Hepatocyte (in vitro differentiated cells): ENCODE measurements around the gene PEMT. TPM values are rescaled to one million over a fixed set of nuclear protein-coding genes. Genes with fewer than 3 reads are reported as not detected.

Source experiments
- DNase-seq: peaks from one replicate; pipeline ENCODE4 v3.0.0-alpha.2; 2016; ENCODE audit warnings: low spot score
- H2AFZ ChIP-seq: fragments of 200-600 bp; sonication (generic); 2 replicates; pipeline ENCODE4 v1.6.0; 2016; ENCODE audit warnings: antibody characterized with exemption, mild to moderate bottlenecking
- H3K27ac ChIP-seq: fragments of 200-600 bp; sonication (generic); 2 replicates; pipeline ENCODE4 v1.5.1; 2016; ENCODE audit warnings: mild to moderate bottlenecking
- H3K27me3 ChIP-seq: fragments of 200-600 bp; sonication (generic); 2 replicates; pipeline ENCODE4 v1.6.1; 2016
- H3K36me3 ChIP-seq: fragments of 200-600 bp; sonication (generic); replicated peaks from 2 replicates; pipeline ENCODE4 v1.5.1; 2016; ENCODE audit warnings: low read depth; ENCODE audit not compliant: insufficient read depth
- H3K4me1 ChIP-seq: fragments of 200-600 bp; sonication (generic); 2 replicates; pipeline ENCODE4 v1.5.1; 2016; ENCODE audit warnings: mild to moderate bottlenecking, moderate library complexity; ENCODE audit not compliant: insufficient read depth
- H3K4me2 ChIP-seq: fragments of 200-600 bp; sonication (generic); 2 replicates; pipeline ENCODE4 v1.6.0; 2016
- H3K4me3 ChIP-seq: fragments of 200-600 bp; sonication (generic); 2 replicates; pipeline ENCODE4 v1.5.1; 2016; ENCODE audit warnings: mild to moderate bottlenecking
- H3K79me2 ChIP-seq: fragments of 200-600 bp; sonication (generic); 2 replicates; pipeline ENCODE4 v1.6.0; 2017; ENCODE audit warnings: mild to moderate bottlenecking
- H3K9me2 ChIP-seq: fragments of 200-600 bp; sonication (generic); replicated peaks from 2 replicates; pipeline ENCODE4 v1.6.0; 2017; ENCODE audit warnings: mild to moderate bottlenecking; ENCODE audit not compliant: insufficient read depth
- H3K9me3 ChIP-seq: fragments of 200-600 bp; sonication (generic); 2 replicates; pipeline ENCODE4 v1.5.1; 2016; ENCODE audit warnings: low read depth, mild to moderate bottlenecking
- H4K20me1 ChIP-seq: fragments of 200-600 bp; sonication (generic); 2 replicates; pipeline ENCODE4 v1.6.0; 2016; ENCODE audit warnings: mild to moderate bottlenecking; ENCODE audit not compliant: insufficient read depth, poor library complexity, severe bottlenecking
- CTCF ChIP-seq: fragments of 200-600 bp; sonication (generic); IDR thresholded peaks from 2 replicates; pipeline ENCODE4 v1.5.1; 2016; ENCODE audit warnings: antibody characterized with exemption, mild to moderate bottlenecking; ENCODE audit not compliant: poor library complexity
- EZH2 ChIP-seq: fragments of 200-600 bp; sonication (generic); IDR thresholded peaks from 2 replicates; pipeline ENCODE4 v1.6.1; 2016; ENCODE audit warnings: antibody characterized with exemption, mild to moderate bottlenecking, borderline replicate concordance
- EZH2phosphoT487 ChIP-seq: fragments of 200-600 bp; sonication (generic); IDR thresholded peaks from one replicate; pipeline ENCODE4 v1.6.1; 2018; ENCODE audit warnings: antibody characterized with exemption, mild to moderate bottlenecking, low read depth, moderate library complexity; ENCODE audit not compliant: unreplicated experiment, severe bottlenecking
- WGBS: methylation state at CpG from one replicate; pipeline ENCODE4 v1.1.6; 2016; ENCODE audit warnings: low lambda C conversion rate; ENCODE audit errors: missing lambda C conversion rate; 5-methylcytosine and 5-hydroxymethylcytosine counted together
- polyA plus RNA-seq: library from polyadenylated mRNA; unstranded; fragments of >200 nt; fragmentation: Nextera tagmentation; extraction: Ambion mirVana; gene quantifications from 2 replicates; pipeline ENCODE4 v1.2.1, GENCODE V29; 2016
- total RNA-seq: library from RNA; depleted of rRNA; stranded (reverse); fragments of >200 nt; gene quantifications from 2 replicates; pipeline ENCODE4 v1.2.3, GENCODE V29; 2014

The PEMT gene
- total and polyA plus RNA-seq, 2 experiments from 2014 or later, result 50.1 to 70.4 TPM

GRCh38 chr17:17531156-17531555 is 60.4 kb downstream of the PEMT start:
- no peaks in the 10 kb centered on the region for H3K27me3 ChIP-seq
- H2AFZ ChIP-seq, result no peak overlapping the region
- H3K36me3 ChIP-seq, result no peaks in the 10 kb centered on the region
- TF ChIP-seq EZH2phosphoT487 (no peak), CTCF (no peak), EZH2 (no peak)
- no peak for DNase-seq
- H3K79me2 ChIP-seq, result peaks cover 6% of the 10 kb centered on the region
- no peaks in the 10 kb centered on the region for H4K20me1 ChIP-seq
- no peaks in the 10 kb centered on the region for H3K9me3 ChIP-seq
- H3K4me3 ChIP-seq, result no peak overlapping the region
- no peak overlapping the region for H3K4me2 ChIP-seq
- H3K27ac ChIP-seq, result no peak overlapping the region
- WGBS, result 80% methylated on average over 4 of the region's 4 CpGs
- H3K9me2 ChIP-seq, result no peaks in the 10 kb centered on the region
- H3K4me1 ChIP-seq, result no peaks in the 10 kb centered on the region

GRCh38 chr17:17528696-17529652 is 62.5 kb downstream of the PEMT start:
- Histone ChIP-seq H3K79me2 (peaks cover 6% of the 10 kb centered on the region), H3K9me2 (no peaks in the 10 kb centered on the region), H3K27me3 (no peaks in the 10 kb centered on the region), H3K27ac (no peak overlapping the region), H3K4me2 (no peak overlapping the region), H4K20me1 (no peaks in the 10 kb centered on the region), H2AFZ (no peak overlapping the region), H3K4me3 (no peak overlapping the region), H3K9me3 (no peaks in the 10 kb centered on the region), H3K4me1 (no peaks in the 10 kb centered on the region), H3K36me3 (no peaks in the 10 kb centered on the region)
- WGBS, result 89% methylated on average over 21 of the region's 22 CpGs
- TF ChIP-seq EZH2, result no peak
- no peak for DNase-seq

GRCh38 chr17:17527956-17528500 is 63.5 kb downstream of the PEMT start:
- Histone ChIP-seq H3K9me3 (no peaks in the 10 kb centered on the region), H3K9me2 (no peaks in the 10 kb centered on the region), H3K36me3 (no peaks in the 10 kb centered on the region), H3K27me3 (no peaks in the 10 kb centered on the region), H3K4me3 (no peak overlapping the region), H3K4me1 (peaks cover under 1% of the 10 kb centered on the region), H2AFZ (no peak overlapping the region), H3K79me2 (peaks cover 6% of the 10 kb centered on the region), H4K20me1 (no peaks in the 10 kb centered on the region), H3K4me2 (no peak overlapping the region), H3K27ac (no peak overlapping the region)
- 90% methylated on average over 17 of the region's 17 CpGs for WGBS
- no peak for DNase-seq
- no peak for TF ChIP-seq EZH2phosphoT487
- no peak for TF ChIP-seq CTCF
- no peak for TF ChIP-seq EZH2

GRCh38 chr17:17527534-17527933 is 64.0 kb downstream of the PEMT start:
- Histone ChIP-seq H4K20me1 (no peaks in the 10 kb centered on the region), H3K36me3 (no peaks in the 10 kb centered on the region), H3K4me3 (no peak overlapping the region), H3K4me1 (peaks cover 6% of the 10 kb centered on the region), H3K79me2 (peaks cover 6% of the 10 kb centered on the region), H3K9me2 (no peaks in the 10 kb centered on the region), H2AFZ (no peak overlapping the region), H3K27me3 (no peaks in the 10 kb centered on the region), H3K27ac (no peak overlapping the region), H3K9me3 (no peaks in the 10 kb centered on the region), H3K4me2 (no peak overlapping the region)
- 92% methylated on average over 11 of the region's 11 CpGs for whole genome bisulfite sequencing
- no peak for DNase-seq
- TF ChIP-seq EZH2, result no peak
- no peak for TF ChIP-seq EZH2phosphoT487
- TF ChIP-seq CTCF, result no peak
